CD4-positive, alpha-beta memory T cell (primary cell): ENCODE measurements around the gene BMP7. TPM values are rescaled to one million over a fixed set of nuclear protein-coding genes. Genes with fewer than 3 reads are reported as not detected.

ENCODE experiments used
- CTCF ChIA-PET: fragments of 350-600 bp; sonication (Branson Sonifier 250); formaldehyde crosslinking; loops from one replicate; lab custom pipeline; 2021; ENCODE audit warnings: inconsistent platforms; ENCODE audit not compliant: partially characterized antibody; lab: Charles Lee
- POLR2A ChIA-PET: fragments of 350-600 bp; sonication (Branson Sonifier 250); formaldehyde crosslinking; loops from one replicate; lab custom pipeline; 2021; ENCODE audit not compliant: partially characterized antibody; lab: Charles Lee
- DNase-seq, 5 donors: peaks; one replicate each; pipeline versions ENCODE4 v3.0.0 to v3.0.0-alpha.2; 2020 to 2022; ENCODE audit warnings: mixed read lengths in 1 of 5
- H3K27ac ChIP-seq: one replicate; pipeline ENCODE4 v1.7.0; 2013; ENCODE audit warnings: low read depth, low read length
- H3K27me3 ChIP-seq: 2 replicates; pipeline ENCODE4 v1.7.0; 2013; ENCODE audit warnings: mild to moderate bottlenecking, low read length, moderate library complexity; ENCODE audit not compliant: insufficient read depth
- H3K36me3 ChIP-seq: 2 replicates; pipeline ENCODE4 v1.7.0; 2013; ENCODE audit warnings: mild to moderate bottlenecking, low read length, moderate library complexity; ENCODE audit not compliant: insufficient read depth
- H3K4me1 ChIP-seq: 2 replicates; pipeline ENCODE4 v1.7.0; 2013; ENCODE audit warnings: mild to moderate bottlenecking, low read length, moderate library complexity; ENCODE audit not compliant: insufficient read depth
- H3K4me3 ChIP-seq, 2 donors: one replicate each; pipeline ENCODE4 v1.7.0; 2013; ENCODE audit warnings: low read length in 2 of 2, mild to moderate bottlenecking in 1 of 2
- H3K9me3 ChIP-seq, 2 donors: one replicate each; pipeline ENCODE4 v1.7.0; 2013; ENCODE audit warnings: low read length in 2 of 2, control low read depth in 1 of 2; ENCODE audit not compliant: control insufficient read depth in 1 of 2
- H3K27ac Mint-ChIP-seq, 7 donors: one replicate each; pipeline ENCODE4 v1.8.0; 2020 to 2021; ENCODE audit warnings: mixed read lengths in 7 of 7, mild to moderate bottlenecking in 6 of 7, inconsistent platforms in 3 of 7, moderate library complexity in 3 of 7
- H3K27me3 Mint-ChIP-seq, 2 donors: one replicate each; pipeline ENCODE4 v1.8.0; 2020 to 2021; ENCODE audit warnings: mixed read lengths in 2 of 2
- H3K36me3 Mint-ChIP-seq, 2 donors: one replicate each; pipeline ENCODE4 v1.8.0; 2020 to 2021; ENCODE audit warnings: mixed read lengths in 2 of 2, inconsistent platforms in 1 of 2, mild to moderate bottlenecking in 1 of 2
- H3K4me1 Mint-ChIP-seq, 4 donors: one replicate each; pipeline ENCODE4 v1.8.0; 2020 to 2021; ENCODE audit warnings: mixed read lengths in 4 of 4, mild to moderate bottlenecking in 1 of 4
- H3K4me3 Mint-ChIP-seq, 8 donors: one replicate each; pipeline ENCODE4 v1.8.0; 2020 to 2021; ENCODE audit warnings: mixed read lengths in 8 of 8, mild to moderate bottlenecking in 7 of 8, moderate library complexity in 6 of 8, inconsistent platforms in 3 of 8
- H3K9me3 Mint-ChIP-seq, 8 donors: one replicate each; pipeline ENCODE4 v1.8.0; 2020 to 2021; ENCODE audit warnings: mixed read lengths in 8 of 8, mild to moderate bottlenecking in 5 of 8, inconsistent platforms in 3 of 8, moderate library complexity in 1 of 8
- intact Hi-C: fragments of 100-400 bp; cut with micrococcal nuclease; formaldehyde crosslinking; loops from one replicate; pipeline ENCODE4 v1.15.1; 2023
- polyA plus RNA-seq, 2 donors: library from polyadenylated mRNA; unstranded; fragments of 300-500 nt; fragmentation: Illumina TruSeq; gene quantifications; one replicate each; pipeline ENCODE4 v1.2.3, GENCODE V29; 2021
- total RNA-seq, 2 experiments: library from RNA; stranded (reverse); gene quantifications; one replicate each; pipeline ENCODE4 v1.2.3, GENCODE V29; 2021

The BMP7 gene
- total and polyA plus RNA-seq, 4 experiments from 2014 or later: not detected

DNA sequence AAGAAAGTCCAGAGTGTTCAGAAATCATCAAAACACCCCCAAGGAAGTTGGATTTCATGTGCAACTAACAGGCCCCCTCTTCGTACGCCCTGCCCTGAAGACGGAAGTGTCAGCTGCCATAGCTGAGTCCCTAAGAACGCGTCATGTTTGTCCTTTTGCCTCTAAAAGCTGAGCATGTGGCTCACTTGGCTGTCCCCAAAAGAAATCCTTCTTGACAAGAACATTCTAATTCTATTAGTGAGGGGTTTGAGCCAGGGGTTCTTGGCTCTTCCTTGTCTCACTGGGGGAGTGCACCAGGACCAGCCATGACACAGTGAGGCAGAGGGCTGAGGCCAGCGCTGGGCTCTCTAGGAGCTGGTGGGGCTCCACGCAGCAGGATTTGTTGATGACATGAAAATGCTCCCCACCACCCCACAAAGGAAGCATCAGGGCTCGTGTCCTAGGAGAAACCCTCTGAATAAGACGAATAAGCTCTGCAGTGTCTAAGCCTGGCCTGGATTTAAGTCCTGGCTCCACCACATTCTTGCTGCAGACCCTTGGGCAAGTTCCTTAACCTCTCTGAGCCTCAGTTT is 43.2 kb upstream of the BMP7 start:
- POLR2A ChIA-PET: no interaction called here

GRCh38 chr20:57308451-57309271 is 42.2 kb upstream of the BMP7 start:
- Mint-ChIP-seq H3K9me3 (no peaks in the 10 kb centered on the region), H3K36me3 (no peaks in the 10 kb centered on the region), H3K4me3 (no peak overlapping the region), H3K4me1 (no peaks in the 10 kb centered on the region), H3K27ac (no peak overlapping the region), H3K27me3 (peaks cover 9 to 11% of the 10 kb centered on the region in 2 donors)
- no peaks in the 10 kb centered on the region for H3K27me3 ChIP-seq
- no peak overlapping the region for H3K27ac ChIP-seq
- DNase-seq: no peak
- no peaks in the 10 kb centered on the region for H3K9me3 ChIP-seq
- POLR2A ChIA-PET: no interaction called here
- CTCF ChIA-PET: no interaction called here
- intact Hi-C loops: no loop called here
- H3K4me3 ChIP-seq: no peak overlapping the region
- no peaks in the 10 kb centered on the region for H3K4me1 ChIP-seq
- H3K36me3 ChIP-seq: no peaks in the 10 kb centered on the region

More for the DNA sequence above, 43.2 kb upstream of the BMP7 start:
- H3K4me1 Mint-ChIP-seq: no peaks in the 10 kb centered on the region
- no peaks in the 10 kb centered on the region for H3K27me3 ChIP-seq
- no peaks in the 10 kb centered on the region for H3K36me3 Mint-ChIP-seq
- H3K27ac Mint-ChIP-seq: no peak overlapping the region
- CTCF ChIA-PET: no interaction called here
- H3K4me1 ChIP-seq: no peaks in the 10 kb centered on the region
- no peaks in the 10 kb centered on the region for H3K36me3 ChIP-seq
- no peak overlapping the region for H3K4me3 Mint-ChIP-seq
- no peaks in the 10 kb centered on the region for H3K9me3 ChIP-seq
- H3K4me3 ChIP-seq: no peak overlapping the region
- intact Hi-C loops: no loop called here
- H3K27me3 Mint-ChIP-seq: peaks cover 9 to 11% of the 10 kb centered on the region in 2 donors
- no peak overlapping the region for H3K27ac ChIP-seq
- no peak for DNase-seq
- H3K9me3 Mint-ChIP-seq: no peaks in the 10 kb centered on the region

- Mint-ChIP-seq H3K27ac (no peak overlapping the region), H3K9me3 (no peaks in the 10 kb centered on the region), H3K36me3 (no peaks in the 10 kb centered on the region), H3K4me3 (no peak overlapping the region), H3K4me1 (no peaks in the 10 kb centered on the region), H3K27me3 (peaks cover 9 to 14% of the 10 kb centered on the region in 2 donors)
- no peak overlapping the region for H3K4me3 ChIP-seq
- no peaks in the 10 kb centered on the region for H3K4me1 ChIP-seq
- H3K36me3 ChIP-seq: no peaks in the 10 kb centered on the region
- ChIA-PET POLR2A (no interaction called here), CTCF (no interaction called here)
- intact Hi-C loops: no loop called here
- no peak overlapping the region for H3K27ac ChIP-seq
- DNase-seq: no peak
- H3K27me3 ChIP-seq: no peaks in the 10 kb centered on the region
- no peaks in the 10 kb centered on the region for H3K9me3 ChIP-seq
Observed at GRCh38 chr20:57306747-57307146, 40.3 kb upstream of the BMP7 start.

- Mint-ChIP-seq H3K36me3 (no peaks in the 10 kb centered on the region), H3K4me3 (no peak overlapping the region), H3K27me3 (peaks cover 4 to 5% of the 10 kb centered on the region in 2 donors), H3K4me1 (no peaks in the 10 kb centered on the region), H3K27ac (no peak overlapping the region), H3K9me3 (peaks cover 0 to 5% (median 0%) of the 10 kb centered on the region in 8 donors)
- no peak overlapping the region for H3K27ac ChIP-seq
- H3K4me3 ChIP-seq: no peak overlapping the region
- CTCF ChIA-PET: no interaction called here
- H3K4me1 ChIP-seq: no peaks in the 10 kb centered on the region
- no peak for DNase-seq
- H3K27me3 ChIP-seq: no peaks in the 10 kb centered on the region
- POLR2A ChIA-PET: no interaction called here
- H3K9me3 ChIP-seq: no peaks in the 10 kb centered on the region
- intact Hi-C loops: no loop called here
- no peaks in the 10 kb centered on the region for H3K36me3 ChIP-seq
Observed at GRCh38 chr20:57301026-57301425, 34.6 kb upstream of the BMP7 start.

- no peaks in the 10 kb centered on the region for H3K27me3 ChIP-seq
- Mint-ChIP-seq H3K36me3 (no peaks in the 10 kb centered on the region), H3K27me3 (peaks cover 4 to 15% of the 10 kb centered on the region in 2 donors), H3K4me1 (no peaks in the 10 kb centered on the region), H3K4me3 (no peak overlapping the region), H3K27ac (no peak overlapping the region), H3K9me3 (peaks cover 0 to 5% (median 0%) of the 10 kb centered on the region in 8 donors)
- DNase-seq: no peak
- H3K4me3 ChIP-seq: no peak overlapping the region
- ChIA-PET CTCF (no interaction called here), POLR2A (no interaction called here)
- H3K27ac ChIP-seq: no peak overlapping the region
- no peaks in the 10 kb centered on the region for H3K9me3 ChIP-seq
- no peaks in the 10 kb centered on the region for H3K36me3 ChIP-seq
- no peaks in the 10 kb centered on the region for H3K4me1 ChIP-seq
- intact Hi-C loops: no loop called here
Observed at GRCh38 chr20:57298457-57298856, 32.0 kb upstream of the BMP7 start.

- POLR2A ChIA-PET: no interaction called here
- CTCF ChIA-PET: no interaction called here
- H3K27me3 Mint-ChIP-seq: peaks cover 22 to 27% of the 10 kb centered on the region in 2 donors
Observed at GRCh38 chr20:57294550-57294949, 28.1 kb upstream of the BMP7 start.

GRCh38 chr20:57293995-57294394 is 27.6 kb upstream of the BMP7 start:
- no peak overlapping the region for H3K4me3 Mint-ChIP-seq
- POLR2A ChIA-PET: no interaction called here
- no peaks in the 10 kb centered on the region for H3K9me3 ChIP-seq

More at GRCh38 chr20:57294550-57294949, 28.1 kb upstream of the BMP7 start:
- Histone ChIP-seq H3K4me3 (no peak overlapping the region), H3K4me1 (no peaks in the 10 kb centered on the region), H3K36me3 (no peaks in the 10 kb centered on the region), H3K27ac (no peak overlapping the region), H3K27me3 (no peaks in the 10 kb centered on the region), H3K9me3 (no peaks in the 10 kb centered on the region)
- H3K9me3 Mint-ChIP-seq: peaks cover 0 to 5% (median 0%) of the 10 kb centered on the region in 8 donors
- no peak for DNase-seq
- H3K36me3 Mint-ChIP-seq: no peaks in the 10 kb centered on the region
- no peak overlapping the region for H3K27ac Mint-ChIP-seq
- H3K4me1 Mint-ChIP-seq: no peaks in the 10 kb centered on the region
- intact Hi-C loops: no loop called here
- no peak overlapping the region for H3K4me3 Mint-ChIP-seq

More at GRCh38 chr20:57293995-57294394, 27.6 kb upstream of the BMP7 start:
- CTCF ChIA-PET: no interaction called here
- Mint-ChIP-seq H3K27ac (no peak overlapping the region), H3K9me3 (peaks cover 0 to 3% (median 0%) of the 10 kb centered on the region in 8 donors), H3K36me3 (no peaks in the 10 kb centered on the region), H3K4me1 (no peaks in the 10 kb centered on the region), H3K27me3 (peaks cover 22 to 27% of the 10 kb centered on the region in 2 donors)
- intact Hi-C loops: no loop called here
- Histone ChIP-seq H3K27me3 (peaks cover 3% of the 10 kb centered on the region), H3K27ac (no peak overlapping the region), H3K4me3 (no peak overlapping the region), H3K36me3 (no peaks in the 10 kb centered on the region), H3K4me1 (no peaks in the 10 kb centered on the region)
- DNase-seq: no peak
